ENCODE measurements around the gene BICRA. TPM values are rescaled to one million over a fixed set of nuclear protein-coding genes. Genes with fewer than 3 reads are reported as not detected.

The BICRA gene
- total and polyA plus RNA-seq, 3 donors from 2014 or later: 9.2 to 19.2 (median 13.5) TPM

- DNase-seq: peak; percentile 87
- Histone ChIP-seq H3K4me1 (peaks cover 5% of the 10 kb centered on the region), H3K9me3 (no peaks in the 10 kb centered on the region), H3K27me3 (no peaks in the 10 kb centered on the region), H3K4me3 (no peak overlapping the region), H3K27ac (no peak overlapping the region), H3K36me3 (ENCODE audit: low read depth, missing control alignments) (no peaks in the 10 kb centered on the region)
- intact Hi-C loops (cut with DNase I; ENCODE audit: low total_unique reads): loop anchor here (5.0 kb wide), 1 partner anchor 261 kb away; no protein-coding TSS in a partner anchor
- 18 to 30% methylated on average over 13 to 21 of the region's 21 CpGs for WGBS, 2 donors
- TF ChIP-seq, protein P1, sequence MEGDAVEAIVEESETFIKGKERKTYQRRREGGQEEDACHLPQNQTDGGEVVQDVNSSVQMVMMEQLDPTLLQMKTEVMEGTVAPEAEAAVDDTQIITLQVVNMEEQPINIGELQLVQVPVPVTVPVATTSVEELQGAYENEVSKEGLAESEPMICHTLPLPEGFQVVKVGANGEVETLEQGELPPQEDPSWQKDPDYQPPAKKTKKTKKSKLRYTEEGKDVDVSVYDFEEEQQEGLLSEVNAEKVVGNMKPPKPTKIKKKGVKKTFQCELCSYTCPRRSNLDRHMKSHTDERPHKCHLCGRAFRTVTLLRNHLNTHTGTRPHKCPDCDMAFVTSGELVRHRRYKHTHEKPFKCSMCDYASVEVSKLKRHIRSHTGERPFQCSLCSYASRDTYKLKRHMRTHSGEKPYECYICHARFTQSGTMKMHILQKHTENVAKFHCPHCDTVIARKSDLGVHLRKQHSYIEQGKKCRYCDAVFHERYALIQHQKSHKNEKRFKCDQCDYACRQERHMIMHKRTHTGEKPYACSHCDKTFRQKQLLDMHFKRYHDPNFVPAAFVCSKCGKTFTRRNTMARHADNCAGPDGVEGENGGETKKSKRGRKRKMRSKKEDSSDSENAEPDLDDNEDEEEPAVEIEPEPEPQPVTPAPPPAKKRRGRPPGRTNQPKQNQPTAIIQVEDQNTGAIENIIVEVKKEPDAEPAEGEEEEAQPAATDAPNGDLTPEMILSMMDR (IDR thresholded peaks at IDR 0.05): peak; percentile 87 to 97 (median 95)
- TF ChIP-seq POLR2A (IDR thresholded peaks at IDR 0.05): no peak
These were observed 89.1 kb downstream of the BICRA start for GRCh38 chr19:47697863-47698609.

DNA sequence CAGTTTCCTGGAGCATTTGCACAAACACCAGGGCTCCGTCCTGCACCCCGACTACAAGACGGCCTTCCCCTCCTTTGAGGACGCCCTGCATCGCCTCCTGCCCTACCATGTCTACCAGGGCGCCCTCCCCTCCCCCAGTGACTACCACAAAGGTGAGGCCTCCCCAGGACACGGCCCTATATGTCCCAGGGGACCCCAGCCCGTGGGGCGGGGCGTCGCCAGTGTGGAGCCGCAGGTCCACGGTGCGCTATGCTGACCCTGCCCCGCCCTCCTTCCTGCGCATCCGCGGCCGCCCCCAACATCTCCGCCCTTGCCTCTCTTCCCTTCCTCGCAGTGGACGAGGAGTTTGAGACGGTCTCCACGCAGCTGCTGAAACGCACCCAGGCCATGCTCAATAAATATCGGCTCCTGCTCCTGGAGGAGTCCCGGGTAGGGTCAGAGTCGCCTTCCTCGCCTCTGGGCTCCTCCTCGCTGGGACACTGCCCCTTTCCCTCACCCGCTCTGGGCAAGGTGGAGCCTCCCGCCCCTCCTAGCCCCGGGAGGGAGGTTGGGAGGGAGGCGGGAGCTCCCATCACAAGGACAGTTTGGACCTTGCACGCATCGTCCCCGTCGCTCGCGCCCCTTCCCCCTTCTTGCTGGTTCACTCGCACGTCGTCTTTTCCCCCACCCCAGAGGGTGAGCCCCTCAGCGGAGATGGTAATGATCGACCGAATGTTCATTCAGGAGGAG lies 89.9 kb downstream of the BICRA start:
- WGBS, 2 donors: 62 to 65% methylated on average over 40 to 46 of the region's 46 CpGs
- TF ChIP-seq, protein P1 (IDR thresholded peaks at IDR 0.05): no peak
- no peak for TF ChIP-seq POLR2A (IDR thresholded peaks at IDR 0.05)
- Histone ChIP-seq H3K36me3 (ENCODE audit: low read depth, missing control alignments) (no peaks in the 10 kb centered on the region), H3K9me3 (no peaks in the 10 kb centered on the region), H3K27ac (no peak overlapping the region), H3K27me3 (no peaks in the 10 kb centered on the region), H3K4me1 (peaks cover 5% of the 10 kb centered on the region), H3K4me3 (peak overlapping the region in 1 of 2 donors; percentile 29)
- intact Hi-C loops (cut with DNase I; ENCODE audit: low total_unique reads): loop anchor here (5.0 kb wide), 1 partner anchor 261 kb away; no protein-coding TSS in a partner anchor
- DNase-seq: no peak

DNA sequence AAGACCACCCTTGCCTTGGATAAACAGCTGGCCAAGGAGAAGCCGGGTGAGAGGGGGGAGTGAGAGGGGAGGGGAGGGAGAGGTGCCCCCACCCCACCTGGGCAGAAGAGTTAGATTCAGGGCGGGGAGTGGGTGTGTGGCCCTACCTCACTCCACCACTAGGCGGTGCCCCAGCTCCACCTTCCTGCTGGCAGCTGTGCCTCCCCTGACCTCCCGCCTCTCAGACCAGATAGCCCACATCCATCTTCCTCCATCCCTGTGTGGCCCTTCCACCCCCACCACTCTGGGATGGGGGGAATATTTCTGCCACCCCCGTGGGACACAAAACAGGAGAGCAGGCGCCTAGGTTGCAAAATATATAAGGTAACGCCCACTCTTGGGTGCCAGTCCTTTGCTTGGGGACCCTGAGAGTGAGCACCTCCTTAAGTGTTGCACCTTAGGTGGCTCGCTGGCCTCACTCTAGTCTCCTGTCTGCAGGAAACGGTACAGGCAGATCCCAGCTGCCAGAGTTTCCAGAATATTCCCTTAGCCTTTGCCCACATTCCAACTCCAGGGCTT lies 90.5 kb downstream of the BICRA start:
- intact Hi-C loops (cut with DNase I; ENCODE audit: low total_unique reads): loop anchor here (5.0 kb wide), 1 partner anchor 262 kb away; no protein-coding TSS in a partner anchor
- Histone ChIP-seq H3K27ac (no peak overlapping the region), H3K9me3 (no peaks in the 10 kb centered on the region), H3K4me1 (peaks cover 5% of the 10 kb centered on the region), H3K36me3 (ENCODE audit: low read depth, missing control alignments) (no peaks in the 10 kb centered on the region), H3K4me3 (no peak overlapping the region), H3K27me3 (no peaks in the 10 kb centered on the region)
- TF ChIP-seq, protein P1 (IDR thresholded peaks at IDR 0.05): peak; percentile 49 to 72 (median 59)
- no peak for TF ChIP-seq POLR2A (IDR thresholded peaks at IDR 0.05)
- DNase-seq: peak; percentile 80
- WGBS, 2 donors: 28 to 40% methylated on average over 9 of the region's 9 CpGs

- H3K9me3 ChIP-seq: no peaks in the 10 kb centered on the region
- peak overlapping the region in 1 of 2 donors; percentile 23 for H3K4me3 ChIP-seq
- no peaks in the 10 kb centered on the region for H3K27me3 ChIP-seq
- no peak overlapping the region for H3K27ac ChIP-seq
- H3K36me3 ChIP-seq (ENCODE audit: low read depth, missing control alignments): no peaks in the 10 kb centered on the region
- WGBS, 2 donors: 67 to 77% methylated on average over 32 to 43 of the region's 43 CpGs
- peaks cover 5% of the 10 kb centered on the region for H3K4me1 ChIP-seq
- DNase-seq: no peak
- intact Hi-C loops (cut with DNase I; ENCODE audit: low total_unique reads): no loop called here
- TF ChIP-seq POLR2A (IDR thresholded peaks at IDR 0.05): no peak
- TF ChIP-seq, protein P1 (IDR thresholded peaks at IDR 0.05): no peak
These were observed 92.2 kb downstream of the BICRA start for GRCh38 chr19:47700934-47701716.

Data from testis (tissue), 3 donors.